IPS DF 4.7 (cell line): ENCODE results near the gene NCOR2.

Experiments
- DNase-seq: peaks from one replicate; pipeline ENCODE4 v3.0.0-alpha.2; 2013; ENCODE audit warnings: low spot score; ENCODE audit errors: extremely low read depth

NCOR2 gene

GRCh38 chr12:124577374-124577773 is 10.0 kb upstream of the NCOR2 start:
- no peak for DNase-seq

GRCh38 chr12:124576061-124576650 is 8.7 kb upstream of the NCOR2 start:
- no peak for DNase-seq

GRCh38 chr12:124573839-124574786 is 6.7 kb upstream of the NCOR2 start:
- no peak for DNase-seq

- no peak for DNase-seq
These were observed 4.1 kb upstream of the NCOR2 start for GRCh38 chr12:124571556-124571955.

GRCh38 chr12:124570810-124571209 is 3.4 kb upstream of the NCOR2 start:
- no peak for DNase-seq

GRCh38 chr12:124569375-124570148 is 2.1 kb upstream of the NCOR2 start:
- DNase-seq, result no peak

- no peak for DNase-seq
These were observed 1.3 kb upstream of the NCOR2 start for GRCh38 chr12:124568431-124569374.

GRCh38 chr12:124567673-124568373 is 411 bp upstream of the NCOR2 start:
- no peak for DNase-seq

GRCh38 chr12:124566161-124566996 is 1.0 kb downstream of the NCOR2 start:
- DNase-seq, result no peak

- no peak for DNase-seq
These were observed 1.7 kb downstream of the NCOR2 start for GRCh38 chr12:124565656-124566160.

GRCh38 chr12:124564971-124565491 is 2.4 kb downstream of the NCOR2 start:
- no peak for DNase-seq

- DNase-seq, result no peak
These were observed 3.0 kb downstream of the NCOR2 start for GRCh38 chr12:124564232-124564958.

GRCh38 chr12:124563809-124564208 is 3.6 kb downstream of the NCOR2 start:
- no peak for DNase-seq

GRCh38 chr12:124563401-124563800 is 4.0 kb downstream of the NCOR2 start:
- no peak for DNase-seq

- no peak for DNase-seq
These were observed 4.6 kb downstream of the NCOR2 start for GRCh38 chr12:124562796-124563181.

GRCh38 chr12:124562018-124562795 is 5.2 kb downstream of the NCOR2 start:
- DNase-seq, result no peak

- no peak for DNase-seq
These were observed 6.2 kb downstream of the NCOR2 start for GRCh38 chr12:124561231-124561630.
